B cell (primary cell): ENCODE results near the gene OSER1. TPM values are rescaled to one million over a fixed set of nuclear protein-coding genes. Genes with fewer than 3 reads are reported as not detected.

Source experiments
- ATAC-seq: fragments of 200-7000 bp; cut with Tn5 transposase; one replicate; pipeline ENCODE4 v1.10.0; 2021; ENCODE audit warnings: low read depth, mild to moderate bottlenecking, moderate number of reproducible peaks, moderate library complexity
- CTCF ChIA-PET: fragments of 350-600 bp; sonication (Branson Sonifier 250); formaldehyde crosslinking; loops from one replicate; lab custom pipeline; 2021; ENCODE audit warnings: antibody characterized with exemption, inconsistent platforms; lab: Charles Lee
- POLR2A ChIA-PET: fragments of 350-600 bp; sonication (Branson Sonifier 250); formaldehyde crosslinking; loops from one replicate; lab custom pipeline; 2021; ENCODE audit warnings: antibody characterized with exemption; lab: Charles Lee
- DNase-seq: peaks from one replicate; pipeline ENCODE4 v3.0.0; 2013
- H2AFZ ChIP-seq: 2 replicates; pipeline ENCODE4 v1.6.1; 2012; ENCODE audit warnings: mild to moderate bottlenecking, low read depth, low read length; ENCODE audit not compliant: insufficient read depth, poor library complexity, severe bottlenecking
- H3K27ac ChIP-seq, 2 donors: 1 replicate in 1 of 2; 2 replicates in 1 of 2; pipeline ENCODE4 v1.5.1; 2012 to 2013; ENCODE audit warnings: low read length in 2 of 2, mild to moderate bottlenecking in 2 of 2, moderate library complexity in 1 of 2
- H3K27me3 ChIP-seq, 4 experiments: fragments of 200-600 bp in 1 of 4; sonication (generic) in 1 of 4; replicated peaks in 1 of 4; 1 replicate in 2 of 4; 2 replicates in 2 of 4; pipeline versions ENCODE4 v1.6.1 to v1.7.0; 2013 to 2016; ENCODE audit warnings: low read length in 3 of 4, mild to moderate bottlenecking in 2 of 4, mixed read lengths in 1 of 4, moderate library complexity in 1 of 4; ENCODE audit not compliant: insufficient read depth in 4 of 4, control insufficient read depth in 3 of 4; ENCODE audit errors: control extremely low read depth in 1 of 4
- H3K36me3 ChIP-seq, 2 experiments: replicated peaks in 1 of 2; 1 replicate in 1 of 2; 2 replicates in 1 of 2; pipeline versions ENCODE4 v1.6.1 to v1.7.1; 2013; ENCODE audit warnings: low read length in 1 of 2; ENCODE audit not compliant: insufficient read depth in 2 of 2, control insufficient read depth in 1 of 2; ENCODE audit errors: control extremely low read depth in 1 of 2, extremely low read depth in 1 of 2
- H3K4me1 ChIP-seq, 2 donors: fragments of 200-600 bp in 1 of 2; sonication (generic) in 1 of 2; 1 replicate in 1 of 2; 2 replicates in 1 of 2; pipeline versions ENCODE4 v1.5.1 to v1.6.1; 2013 to 2017; ENCODE audit warnings: low read length in 2 of 2; ENCODE audit not compliant: control insufficient read depth in 2 of 2, insufficient read depth in 2 of 2
- H3K4me2 ChIP-seq: replicated peaks from 2 replicates; pipeline ENCODE3; 2012; ENCODE audit warnings: mild to moderate bottlenecking, low read depth, low read length; ENCODE audit not compliant: poor library complexity, severe bottlenecking
- H3K4me3 ChIP-seq, 5 experiments: fragments of 200-600 bp in 1 of 5; sonication (generic) in 1 of 5; 1 replicate in 3 of 5; 2 replicates in 2 of 5; pipeline versions ENCODE4 v1.5.1 to v1.7.0; 2011 to 2016; ENCODE audit warnings: low read length in 4 of 5, mild to moderate bottlenecking in 4 of 5, low read depth in 2 of 5, control low read depth in 1 of 5, moderate library complexity in 1 of 5; ENCODE audit not compliant: insufficient read depth in 1 of 5; ENCODE audit errors: control extremely low read depth in 1 of 5, extremely low read depth in 1 of 5
- H3K79me2 ChIP-seq: fragments of 200-600 bp; sonication (generic); one replicate; pipeline ENCODE4 v1.6.0; 2016; ENCODE audit warnings: low read length; ENCODE audit not compliant: control insufficient read depth, insufficient read depth
- H3K9ac ChIP-seq: fragments of 200-600 bp; sonication (generic); 2 replicates; pipeline ENCODE4 v1.6.1; 2017; ENCODE audit warnings: mild to moderate bottlenecking, low read length, moderate library complexity
- H3K9me3 ChIP-seq, 3 donors: one replicate each; pipeline versions ENCODE4 v1.6.1 to v1.7.1; 2013; ENCODE audit warnings: low read length in 2 of 3; ENCODE audit not compliant: control insufficient read depth in 2 of 3, insufficient read depth in 1 of 3; ENCODE audit errors: control extremely low read depth in 1 of 3
- H4K20me1 ChIP-seq: 2 replicates; pipeline ENCODE4 v1.6.0; 2012; ENCODE audit warnings: mild to moderate bottlenecking, low read length; ENCODE audit not compliant: insufficient read depth, control insufficient read depth, poor library complexity, severe bottlenecking
- H3K27ac Mint-ChIP-seq: one replicate; pipeline ENCODE4 v1.8.0; 2021; ENCODE audit warnings: mixed read lengths
- H3K27me3 Mint-ChIP-seq: one replicate; pipeline ENCODE4 v1.8.0; 2021; ENCODE audit warnings: mixed read lengths
- H3K4me1 Mint-ChIP-seq: one replicate; pipeline ENCODE4 v1.8.0; 2021; ENCODE audit warnings: mixed read lengths
- H3K4me3 Mint-ChIP-seq: one replicate; pipeline ENCODE4 v1.8.0; 2021; ENCODE audit warnings: mixed read lengths
- H3K9me3 Mint-ChIP-seq: one replicate; pipeline ENCODE4 v1.8.0; 2022; ENCODE audit warnings: mixed read lengths; ENCODE audit not compliant: insufficient read depth
- EZH2 ChIP-seq: IDR thresholded peaks from 2 replicates; pipeline ENCODE4 v1.6.1; 2012; ENCODE audit warnings: borderline replicate concordance, low read depth, mild to moderate bottlenecking, moderate library complexity, low read length; ENCODE audit not compliant: insufficient read depth, poor library complexity, severe bottlenecking
- WGBS: methylation state at CpG from one replicate; pipeline ENCODE4 v1.1.5; 2013; ENCODE audit warnings: missing lambda C conversion rate; ENCODE audit not compliant: insufficient coverage; 5-methylcytosine and 5-hydroxymethylcytosine counted together
- intact Hi-C: fragments of 100-400 bp; cut with micrococcal nuclease; formaldehyde crosslinking; loops from one replicate; pipeline ENCODE4 v1.10.0; 2022
- polyA plus RNA-seq: library from polyadenylated mRNA; depleted of rRNA; stranded (reverse); fragments of >200 nt; gene quantifications from 2 replicates; pipeline ENCODE4 v1.2.3, GENCODE V29; 2012
- total RNA-seq, 2 donors: library from RNA; stranded (reverse); fragments of 120-200 nt in 1 of 2; gene quantifications; 1 replicate in 1 of 2; 2 replicates in 1 of 2; pipeline versions ENCODE4 v1.2.3 to v1.2.4, GENCODE V29; 2013 to 2022
- TF ChIP-seq, protein P1 (sequence below): fragments of 200-600 bp; IDR thresholded peaks from one replicate; pipeline ENCODE4 v1.8.0; 2022; ENCODE audit warnings: antibody characterized with exemption, mild to moderate bottlenecking

Gene OSER1
- total and polyA plus RNA-seq, 2 donors (not counting 1 experiment from before 2014, with no cell fraction given): 80.0 to 130 TPM

DNA sequence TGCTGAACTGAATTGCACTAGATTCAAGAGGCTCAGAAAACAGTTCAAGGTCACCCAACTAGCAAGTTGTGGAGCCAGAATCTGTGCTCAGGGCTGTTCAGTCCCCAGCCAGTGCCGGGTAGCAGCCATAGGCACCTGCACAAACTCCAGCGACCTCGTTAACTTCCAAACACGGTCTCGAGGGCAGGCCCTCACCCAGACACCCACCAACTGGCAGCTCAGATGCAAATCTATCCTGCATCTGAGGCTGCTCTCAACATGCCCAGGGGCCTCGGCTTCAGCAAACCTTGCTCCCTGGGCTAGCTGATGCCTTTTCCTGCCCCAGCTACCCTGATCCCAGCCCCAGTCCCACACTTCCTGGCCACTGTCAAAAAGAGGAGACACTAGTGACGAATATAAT lies 27.3 kb downstream of the OSER1 start:
- peaks cover 20% of the 10 kb centered on the region for H3K4me1 Mint-ChIP-seq
- H3K36me3 ChIP-seq: no peaks in the 10 kb centered on the region
- H2AFZ ChIP-seq: no peak overlapping the region
- peaks cover 0 to 51% (median 18%) of the 10 kb centered on the region in 4 experiments for H3K27me3 ChIP-seq
- H3K9me3 ChIP-seq: peaks cover 0 to 10% (median 0%) of the 10 kb centered on the region in 3 donors
- no peak overlapping the region for H3K9ac ChIP-seq
- TF ChIP-seq, protein P1, sequence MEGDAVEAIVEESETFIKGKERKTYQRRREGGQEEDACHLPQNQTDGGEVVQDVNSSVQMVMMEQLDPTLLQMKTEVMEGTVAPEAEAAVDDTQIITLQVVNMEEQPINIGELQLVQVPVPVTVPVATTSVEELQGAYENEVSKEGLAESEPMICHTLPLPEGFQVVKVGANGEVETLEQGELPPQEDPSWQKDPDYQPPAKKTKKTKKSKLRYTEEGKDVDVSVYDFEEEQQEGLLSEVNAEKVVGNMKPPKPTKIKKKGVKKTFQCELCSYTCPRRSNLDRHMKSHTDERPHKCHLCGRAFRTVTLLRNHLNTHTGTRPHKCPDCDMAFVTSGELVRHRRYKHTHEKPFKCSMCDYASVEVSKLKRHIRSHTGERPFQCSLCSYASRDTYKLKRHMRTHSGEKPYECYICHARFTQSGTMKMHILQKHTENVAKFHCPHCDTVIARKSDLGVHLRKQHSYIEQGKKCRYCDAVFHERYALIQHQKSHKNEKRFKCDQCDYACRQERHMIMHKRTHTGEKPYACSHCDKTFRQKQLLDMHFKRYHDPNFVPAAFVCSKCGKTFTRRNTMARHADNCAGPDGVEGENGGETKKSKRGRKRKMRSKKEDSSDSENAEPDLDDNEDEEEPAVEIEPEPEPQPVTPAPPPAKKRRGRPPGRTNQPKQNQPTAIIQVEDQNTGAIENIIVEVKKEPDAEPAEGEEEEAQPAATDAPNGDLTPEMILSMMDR: no peak
- no peak for TF ChIP-seq EZH2
- H3K4me3 ChIP-seq: no peak overlapping the region
- no peak overlapping the region for H3K4me2 ChIP-seq
- ChIA-PET POLR2A (no interaction called here), CTCF (interaction anchor here (1.8 to 2.4 kb wide), 2 partner anchors 10 to 13 kb away, joined by 4 to 9 read pairs; no protein-coding TSS in a partner anchor)
- no peaks in the 10 kb centered on the region for H4K20me1 ChIP-seq
- intact Hi-C loops: no loop called here
- H3K27me3 Mint-ChIP-seq: peaks cover 63% of the 10 kb centered on the region
- H3K4me3 Mint-ChIP-seq: no peak overlapping the region
- H3K27ac Mint-ChIP-seq: no peak overlapping the region
- H3K79me2 ChIP-seq: no peaks in the 10 kb centered on the region
- H3K27ac ChIP-seq: no peak overlapping the region
- 96% methylated on average over 6 of the region's 7 CpGs for WGBS
- DNase-seq: no peak
- H3K9me3 Mint-ChIP-seq: no peaks in the 10 kb centered on the region
- H3K4me1 ChIP-seq: peaks cover 18 to 19% of the 10 kb centered on the region in 2 donors
- ATAC-seq: no peak

DNA sequence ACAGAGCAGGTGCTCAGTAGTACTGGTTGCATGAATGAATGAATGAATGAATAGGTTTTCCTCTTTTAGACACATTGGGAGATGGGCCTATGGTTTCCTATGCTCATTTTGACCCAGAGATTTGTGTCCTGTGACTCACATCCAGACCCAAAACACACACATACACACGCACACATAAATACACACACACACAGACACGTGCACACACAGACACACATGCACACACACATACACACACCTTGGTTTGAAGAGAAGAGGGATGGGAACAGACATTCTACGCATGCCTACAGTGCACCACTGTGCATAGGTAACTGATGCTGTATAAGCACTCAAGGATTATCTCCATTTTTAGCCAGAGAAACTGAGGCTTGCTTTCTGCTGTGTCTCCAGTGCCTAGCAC lies 27.7 kb downstream of the OSER1 start:
- H3K9me3 ChIP-seq: peaks cover 0 to 10% (median 0%) of the 10 kb centered on the region in 3 donors
- peaks cover 16% of the 10 kb centered on the region for H3K4me1 Mint-ChIP-seq
- WGBS: 82% methylated on average over 2 of the region's 3 CpGs
- DNase-seq: no peak
- H2AFZ ChIP-seq: no peak overlapping the region
- TF ChIP-seq EZH2: no peak
- TF ChIP-seq, protein P1: no peak
- intact Hi-C loops: no loop called here
- no peak for ATAC-seq
- H3K4me1 ChIP-seq: peaks cover 14% of the 10 kb centered on the region in 2 donors
- peaks cover 0 to 47% (median 17%) of the 10 kb centered on the region in 4 experiments for H3K27me3 ChIP-seq
- H3K9ac ChIP-seq: no peak overlapping the region
- H3K4me3 ChIP-seq: no peak overlapping the region
- CTCF ChIA-PET: interaction anchor here (2.0 to 2.4 kb wide), 2 partner anchors 13 kb away, joined by 4 to 9 read pairs; no protein-coding TSS in a partner anchor
- H3K36me3 ChIP-seq: no peaks in the 10 kb centered on the region
- no peaks in the 10 kb centered on the region for H3K9me3 Mint-ChIP-seq
- H4K20me1 ChIP-seq: no peaks in the 10 kb centered on the region
- H3K4me3 Mint-ChIP-seq: no peak overlapping the region
- H3K27ac Mint-ChIP-seq: no peak overlapping the region
- H3K79me2 ChIP-seq: no peaks in the 10 kb centered on the region
- POLR2A ChIA-PET: no interaction called here
- no peak overlapping the region for H3K27ac ChIP-seq
- no peak overlapping the region for H3K4me2 ChIP-seq
- peaks cover 59% of the 10 kb centered on the region for H3K27me3 Mint-ChIP-seq
